HepG2 (cell line): ENCODE data around the gene WDR5B. TPM values are rescaled to one million over a fixed set of nuclear protein-coding genes. Genes with fewer than 3 reads are reported as not detected.
A peak's percentile ranks its signal among the peaks of the same experiment; 100 is the strongest.

Source experiments
- BCL6 ChIP-seq: IDR thresholded peaks from 2 replicates; pipeline ENCODE4 v1.6.1; 2016; ENCODE audit warnings: missing genetic modification reagents, missing compliant biosample characterization
- FOXO1 ChIP-seq: sonication (generic); formaldehyde crosslinking; IDR thresholded peaks from 2 replicates; pipeline ENCODE4 v1.4.0; 2020; ENCODE audit warnings: missing genetic modification reagents
- HDAC2 ChIP-seq: sonication (generic); formaldehyde crosslinking; IDR thresholded peaks from 2 replicates; pipeline ENCODE4 v1.4.0; 2020; ENCODE audit warnings: missing genetic modification reagents
- JARID2 ChIP-seq: sonication (generic); formaldehyde crosslinking; IDR thresholded peaks from 2 replicates; pipeline ENCODE4 v1.8.1; 2023; ENCODE audit warnings: missing genetic modification reagents, inconsistent platforms; ENCODE audit not compliant: insufficient replicate concordance
- MAX ChIP-seq: IDR thresholded peaks from 2 replicates; pipeline ENCODE4 v1.6.1; 2012; ENCODE audit warnings: inconsistent platforms
- MNT ChIP-seq: fragments of 450-650 bp; IDR thresholded peaks from 2 replicates; pipeline ENCODE4 v1.6.1; 2016
- MYPOP ChIP-seq: sonication (generic); formaldehyde crosslinking; IDR thresholded peaks from 2 replicates; pipeline ENCODE4 v1.8.1; 2023; ENCODE audit warnings: mild to moderate bottlenecking, moderate library complexity, missing genetic modification reagents
- PBX2 ChIP-seq: IDR thresholded peaks from 2 replicates; pipeline ENCODE4 v1.6.1; 2016; ENCODE audit warnings: control low read depth
- TMF1 ChIP-seq: sonication (generic); formaldehyde crosslinking; IDR thresholded peaks from 2 replicates; pipeline ENCODE4 v1.8.1; 2022; ENCODE audit warnings: low read depth, missing genetic modification reagents
- ZBTB21 ChIP-seq: sonication (generic); formaldehyde crosslinking; IDR thresholded peaks from 2 replicates; pipeline ENCODE4 v1.4.0; 2020; ENCODE audit warnings: missing genetic modification reagents
- ZFYVE20 ChIP-seq: sonication (generic); formaldehyde crosslinking; IDR thresholded peaks from 2 replicates; pipeline ENCODE4 v1.8.0; 2023; ENCODE audit warnings: low read depth, mild to moderate bottlenecking, moderate library complexity, missing genetic modification reagents, borderline replicate concordance
- ZNF10 ChIP-seq: sonication (generic); formaldehyde crosslinking; IDR thresholded peaks from 2 replicates; pipeline ENCODE4 v1.4.0; 2020; ENCODE audit warnings: mild to moderate bottlenecking, low read depth, missing genetic modification reagents, borderline replicate concordance
- ZNF121 ChIP-seq: sonication (generic); formaldehyde crosslinking; IDR thresholded peaks from 2 replicates; pipeline ENCODE4 v1.5.0; 2020; ENCODE audit warnings: mild to moderate bottlenecking, missing genetic modification reagents
- ZNF180 ChIP-seq: sonication (generic); formaldehyde crosslinking; IDR thresholded peaks from 2 replicates; pipeline ENCODE4 v1.4.0; 2020; ENCODE audit warnings: low read depth, missing genetic modification reagents, borderline replicate concordance
- ZNF530 ChIP-seq: sonication (generic); formaldehyde crosslinking; IDR thresholded peaks from 2 replicates; pipeline ENCODE4 v1.5.0; 2020; ENCODE audit warnings: low read depth, mild to moderate bottlenecking, missing genetic modification reagents
- ZNF556 ChIP-seq: sonication (generic); formaldehyde crosslinking; IDR thresholded peaks from 2 replicates; pipeline ENCODE4 v1.4.0; 2020; ENCODE audit warnings: mild to moderate bottlenecking, missing genetic modification reagents, borderline replicate concordance
- ZNF567 ChIP-seq: sonication (generic); formaldehyde crosslinking; IDR thresholded peaks from 2 replicates; pipeline ENCODE4 v1.8.1; 2023; ENCODE audit warnings: mild to moderate bottlenecking, missing genetic modification reagents, borderline replicate concordance
- polyA plus RNA-seq, 8 experiments: library from polyadenylated mRNA; depleted of rRNA in 3 of 8; stranded (reverse) in 7 of 8; unstranded in 1 of 8; fragments of >200 nt; fragmentation: Illumina TruSeq in 4 of 8; extraction: Trizol in 4 of 8; gene quantifications; 2 replicates each; pipeline versions ENCODE4 v1.2.1 to v1.2.3, GENCODE V29; 2011 to 2016; ENCODE audit warnings: low read depth in 4 of 8, missing spikeins in 1 of 8, mixed read lengths in 1 of 8; ENCODE audit not compliant: insufficient read depth in 1 of 8
- total RNA-seq, 5 experiments: library from RNA; depleted of rRNA; stranded (reverse); fragments of >200 nt; fragmentation: Illumina TruSeq; extraction: Trizol; gene quantifications; 2 replicates each; pipeline ENCODE4 v1.2.3, GENCODE V29; 2016; ENCODE audit warnings: low read depth in 1 of 5
- TF ChIP-seq, protein P1 (sequence below): sonication (generic); formaldehyde crosslinking; IDR thresholded peaks from 2 replicates; pipeline ENCODE4 v1.4.0; 2020; ENCODE audit warnings: missing genetic modification reagents
- TF ChIP-seq, protein P2 (sequence below): IDR thresholded peaks from 2 replicates; pipeline ENCODE4 v1.6.1; 2016; ENCODE audit warnings: low read depth, borderline replicate concordance

The WDR5B gene
- total and polyA plus RNA-seq, 2 of the 13 experiments (the other 11 are each of a cell fraction or from before 2014, with no cell fraction given) = 2.5 to 3.6 TPM

GRCh38 chr3:122383771-122384697 lies 31.8 kb downstream of the WDR5B start, which contains the start of gene FAM162A (continued):
- TF ChIP-seq, protein P1, sequence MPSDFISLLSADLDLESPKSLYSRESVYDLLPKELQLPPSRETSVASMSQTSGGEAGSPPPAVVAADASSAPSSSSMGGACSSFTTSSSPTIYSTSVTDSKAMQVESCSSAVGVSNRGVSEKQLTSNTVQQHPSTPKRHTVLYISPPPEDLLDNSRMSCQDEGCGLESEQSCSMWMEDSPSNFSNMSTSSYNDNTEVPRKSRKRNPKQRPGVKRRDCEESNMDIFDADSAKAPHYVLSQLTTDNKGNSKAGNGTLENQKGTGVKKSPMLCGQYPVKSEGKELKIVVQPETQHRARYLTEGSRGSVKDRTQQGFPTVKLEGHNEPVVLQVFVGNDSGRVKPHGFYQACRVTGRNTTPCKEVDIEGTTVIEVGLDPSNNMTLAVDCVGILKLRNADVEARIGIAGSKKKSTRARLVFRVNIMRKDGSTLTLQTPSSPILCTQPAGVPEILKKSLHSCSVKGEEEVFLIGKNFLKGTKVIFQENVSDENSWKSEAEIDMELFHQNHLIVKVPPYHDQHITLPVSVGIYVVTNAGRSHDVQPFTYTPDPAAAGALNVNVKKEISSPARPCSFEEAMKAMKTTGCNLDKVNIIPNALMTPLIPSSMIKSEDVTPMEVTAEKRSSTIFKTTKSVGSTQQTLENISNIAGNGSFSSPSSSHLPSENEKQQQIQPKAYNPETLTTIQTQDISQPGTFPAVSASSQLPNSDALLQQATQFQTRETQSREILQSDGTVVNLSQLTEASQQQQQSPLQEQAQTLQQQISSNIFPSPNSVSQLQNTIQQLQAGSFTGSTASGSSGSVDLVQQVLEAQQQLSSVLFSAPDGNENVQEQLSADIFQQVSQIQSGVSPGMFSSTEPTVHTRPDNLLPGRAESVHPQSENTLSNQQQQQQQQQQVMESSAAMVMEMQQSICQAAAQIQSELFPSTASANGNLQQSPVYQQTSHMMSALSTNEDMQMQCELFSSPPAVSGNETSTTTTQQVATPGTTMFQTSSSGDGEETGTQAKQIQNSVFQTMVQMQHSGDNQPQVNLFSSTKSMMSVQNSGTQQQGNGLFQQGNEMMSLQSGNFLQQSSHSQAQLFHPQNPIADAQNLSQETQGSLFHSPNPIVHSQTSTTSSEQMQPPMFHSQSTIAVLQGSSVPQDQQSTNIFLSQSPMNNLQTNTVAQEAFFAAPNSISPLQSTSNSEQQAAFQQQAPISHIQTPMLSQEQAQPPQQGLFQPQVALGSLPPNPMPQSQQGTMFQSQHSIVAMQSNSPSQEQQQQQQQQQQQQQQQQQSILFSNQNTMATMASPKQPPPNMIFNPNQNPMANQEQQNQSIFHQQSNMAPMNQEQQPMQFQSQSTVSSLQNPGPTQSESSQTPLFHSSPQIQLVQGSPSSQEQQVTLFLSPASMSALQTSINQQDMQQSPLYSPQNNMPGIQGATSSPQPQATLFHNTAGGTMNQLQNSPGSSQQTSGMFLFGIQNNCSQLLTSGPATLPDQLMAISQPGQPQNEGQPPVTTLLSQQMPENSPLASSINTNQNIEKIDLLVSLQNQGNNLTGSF = peak; percentile 33; the same call in 1 of the 2 replicates
- TF ChIP-seq FOXO1 (CRISPR knock-in tag) (peak; percentile 83), JARID2 (CRISPR knock-in tag) (peak; percentile 68), ZNF556 (CRISPR knock-in tag) (peak; percentile 95), MNT (peak; percentile 76), ZNF567 (0 out of 2 replicates have a peak, but pooled peaks have one; percentile 74), TMF1 (CRISPR knock-in tag) (peak; percentile 87), ZNF121 (CRISPR knock-in tag) (no peak), MAX (peak; percentile 96), HDAC2 (peak; percentile 94), ZNF180 (CRISPR knock-in tag) (no peak), BCL6 (peak; percentile 67), ZNF530 (CRISPR knock-in tag) (no peak), MYPOP (peak; percentile 98), PBX2 (CRISPR knock-in tag) (no peak), ZBTB21 (no peak), ZNF10 (CRISPR knock-in tag) (no peak), ZFYVE20 (CRISPR knock-in tag) (no peak)
- TF ChIP-seq, protein P2, sequence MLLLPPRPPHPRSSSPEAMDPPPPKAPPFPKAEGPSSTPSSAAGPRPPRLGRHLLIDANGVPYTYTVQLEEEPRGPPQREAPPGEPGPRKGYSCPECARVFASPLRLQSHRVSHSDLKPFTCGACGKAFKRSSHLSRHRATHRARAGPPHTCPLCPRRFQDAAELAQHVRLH (CRISPR knock-in tag) = peak; percentile 95
